Neural cell (in vitro differentiated cells): Measurements from ENCODE around the gene ICE2.

Experiments used
- CTCF ChIP-seq: fragments of 450-650 bp; IDR thresholded peaks from 2 replicates; pipeline ENCODE4 v1.5.1; 2014; ENCODE audit warnings: antibody characterized with exemption, mild to moderate bottlenecking, moderate library complexity; ENCODE audit not compliant: poor library complexity, severe bottlenecking
- EP300 ChIP-seq: fragments of 450-650 bp; conservative IDR thresholded peaks from 2 replicates; pipeline ENCODE4 v1.6.1; 2014; ENCODE audit warnings: antibody characterized with exemption, mild to moderate bottlenecking, moderate library complexity; ENCODE audit not compliant: poor library complexity, severe bottlenecking
- EZH2 ChIP-seq: fragments of 200-600, 300-800 bp; shearing (Covaris generic), sonication (generic); IDR thresholded peaks from 2 replicates; pipeline ENCODE4 v1.6.1; 2014; ENCODE audit warnings: antibody characterized with exemption, low read length, borderline replicate concordance, mild to moderate bottlenecking; ENCODE audit not compliant: insufficient read depth, poor library complexity, severe bottlenecking
- REST ChIP-seq: IDR thresholded peaks from 2 replicates; pipeline ENCODE4 v1.6.1; 2012; ENCODE audit warnings: borderline replicate concordance

GRCh38 chr15:60457985-60458384 is 21.0 kb downstream of the ICE2 start:
- no peak for TF ChIP-seq EP300
- TF ChIP-seq REST = no peak
- TF ChIP-seq CTCF = no peak
- TF ChIP-seq EZH2 = no peak
